WTC11 (cell line): ENCODE results near the gene SLC44A2. TPM values are rescaled to one million over a fixed set of nuclear protein-coding genes. Genes with fewer than 3 reads are reported as not detected.

Experiments used
- ATAC-seq: fragments of 200-7000 bp; cut with Tn5 transposase; 2 replicates; pipeline ENCODE4 v1.10.0; 2021; ENCODE audit warnings: mild to moderate bottlenecking, moderate library complexity
- CTCF ChIA-PET: fragments of 300-600 bp; sonication (Branson Sonifier 250); formaldehyde crosslinking; loops from one replicate; lab custom pipeline; 2021; ENCODE audit warnings: antibody characterized with exemption; lab: Charles Lee
- POLR2A ChIA-PET: fragments of 350-600 bp; sonication (Branson Sonifier 250); formaldehyde crosslinking; loops from one replicate; lab custom pipeline; 2021; ENCODE audit warnings: antibody characterized with exemption; lab: Charles Lee
- DNase-seq: peaks from one replicate; pipeline ENCODE4 v3.0.0; 2021; ENCODE audit warnings: low spot score
- H3K27ac Mint-ChIP-seq: 2 replicates; pipeline ENCODE4 v1.8.0; 2021; ENCODE audit warnings: mixed read lengths
- H3K27me3 Mint-ChIP-seq: 2 replicates; pipeline ENCODE4 v1.8.0; 2021; ENCODE audit warnings: low read depth, mild to moderate bottlenecking, moderate library complexity, mixed read lengths
- H3K36me3 Mint-ChIP-seq: 2 replicates; pipeline ENCODE4 v1.8.0; 2021; ENCODE audit warnings: mixed read lengths
- H3K4me1 Mint-ChIP-seq: 2 replicates; pipeline ENCODE4 v1.8.0; 2022; ENCODE audit warnings: mixed read lengths
- H3K4me3 Mint-ChIP-seq: 2 replicates; pipeline ENCODE4 v1.8.0; 2021; ENCODE audit warnings: mild to moderate bottlenecking, moderate library complexity, mixed read lengths
- H3K9me3 Mint-ChIP-seq: 2 replicates; pipeline ENCODE4 v1.8.0; 2021; ENCODE audit warnings: mixed read lengths
- AFF4 ChIP-seq: sonication (generic); formaldehyde crosslinking; IDR thresholded peaks from 2 replicates; pipeline ENCODE4 v1.8.1; 2023; ENCODE audit warnings: mild to moderate bottlenecking, missing genetic modification reagents, borderline replicate concordance
- ELF4 ChIP-seq: sonication (generic); formaldehyde crosslinking; IDR thresholded peaks from 2 replicates; pipeline ENCODE4 v1.8.1; 2022; ENCODE audit warnings: low read depth, mild to moderate bottlenecking, moderate library complexity, missing genetic modification reagents
- ETV6 ChIP-seq: sonication (generic); formaldehyde crosslinking; IDR thresholded peaks from 2 replicates; pipeline ENCODE4 v1.8.1; 2022; ENCODE audit warnings: mild to moderate bottlenecking, missing genetic modification reagents
- GTF2I ChIP-seq: fragments of 250-450 bp; sonication (Bioruptor Pico); conservative IDR thresholded peaks from 2 replicates; pipeline ENCODE4 v1.4.0; 2021; ENCODE audit warnings: mild to moderate bottlenecking
- IRF2 ChIP-seq: sonication (generic); formaldehyde crosslinking; IDR thresholded peaks from 2 replicates; pipeline ENCODE4 v1.8.0; 2022; ENCODE audit warnings: low read depth, missing genetic modification reagents, borderline replicate concordance
- KAT7 ChIP-seq: sonication (generic); formaldehyde crosslinking; IDR thresholded peaks from 2 replicates; pipeline ENCODE4 v1.8.1; 2023; ENCODE audit warnings: missing genetic modification reagents, mild to moderate bottlenecking, borderline replicate concordance
- NR2C2 ChIP-seq: sonication (generic); formaldehyde crosslinking; IDR thresholded peaks from 2 replicates; pipeline ENCODE4 v1.8.0; 2022; ENCODE audit warnings: mild to moderate bottlenecking, missing genetic modification reagents
- PREB ChIP-seq: sonication (generic); formaldehyde crosslinking; IDR thresholded peaks from 2 replicates; pipeline ENCODE4 v1.8.1; 2022; ENCODE audit warnings: mild to moderate bottlenecking, missing genetic modification reagents, moderate library complexity, borderline replicate concordance
- RELA ChIP-seq: sonication (generic); formaldehyde crosslinking; IDR thresholded peaks from 2 replicates; pipeline ENCODE4 v1.8.1; 2022; ENCODE audit warnings: missing genetic modification reagents, mild to moderate bottlenecking, borderline replicate concordance
- SOX15 ChIP-seq: fragments of 250-450 bp; sonication (Bioruptor Pico); IDR thresholded peaks from 2 replicates; pipeline ENCODE4 v1.9.0; 2021; ENCODE audit warnings: mild to moderate bottlenecking
- TEAD4 ChIP-seq: sonication (generic); formaldehyde crosslinking; IDR thresholded peaks from 2 replicates; pipeline ENCODE4 v1.8.0; 2022; ENCODE audit warnings: mild to moderate bottlenecking, missing genetic modification reagents
- USF2 ChIP-seq: sonication (generic); formaldehyde crosslinking; IDR thresholded peaks from 2 replicates; pipeline ENCODE4 v1.8.1; 2023; ENCODE audit warnings: mild to moderate bottlenecking, missing genetic modification reagents, moderate library complexity
- ZNF416 ChIP-seq: fragments of 250-450 bp; sonication (Bioruptor Pico); IDR thresholded peaks from 2 replicates; pipeline ENCODE4 v1.9.0; 2021; ENCODE audit warnings: mild to moderate bottlenecking, inconsistent platforms
- ZNF423 ChIP-seq: fragments of 250-450 bp; sonication (Bioruptor Pico); IDR thresholded peaks from 2 replicates; pipeline ENCODE4 v2.1.2; 2022; ENCODE audit warnings: mild to moderate bottlenecking, moderate library complexity
- ZNF425 ChIP-seq: fragments of 250-450 bp; sonication (Bioruptor Pico); conservative IDR thresholded peaks from 2 replicates; pipeline ENCODE4 v1.9.0; 2021; ENCODE audit warnings: mild to moderate bottlenecking
- ZNF671 ChIP-seq: fragments of 250-450 bp; sonication (Bioruptor Pico); IDR thresholded peaks from 2 replicates; pipeline ENCODE4 v1.8.0; 2021; ENCODE audit warnings: mild to moderate bottlenecking
- total RNA-seq: library from RNA; stranded (reverse); gene quantifications from 3 replicates; pipeline ENCODE4 v1.2.3, GENCODE V29; 2021
- TF ChIP-seq, protein P1 (sequence below): fragments of 200-600 bp; IDR thresholded peaks from 2 replicates; pipeline ENCODE4 v1.8.0; 2022; ENCODE audit warnings: antibody characterized with exemption
- TF ChIP-seq, protein P2 (sequence below): fragments of 250-450 bp; sonication (Bioruptor Pico); IDR thresholded peaks from 2 replicates; pipeline ENCODE4 v1.9.0; 2021; ENCODE audit warnings: mild to moderate bottlenecking
- TF ChIP-seq, protein P3 (sequence below): sonication (generic); formaldehyde crosslinking; IDR thresholded peaks from 2 replicates; pipeline ENCODE4 v1.8.0; 2022; ENCODE audit warnings: mild to moderate bottlenecking, missing genetic modification reagents

SLC44A2 gene
- total RNA-seq, 1 experiment from 2014 or later, result 109 TPM

DNA sequence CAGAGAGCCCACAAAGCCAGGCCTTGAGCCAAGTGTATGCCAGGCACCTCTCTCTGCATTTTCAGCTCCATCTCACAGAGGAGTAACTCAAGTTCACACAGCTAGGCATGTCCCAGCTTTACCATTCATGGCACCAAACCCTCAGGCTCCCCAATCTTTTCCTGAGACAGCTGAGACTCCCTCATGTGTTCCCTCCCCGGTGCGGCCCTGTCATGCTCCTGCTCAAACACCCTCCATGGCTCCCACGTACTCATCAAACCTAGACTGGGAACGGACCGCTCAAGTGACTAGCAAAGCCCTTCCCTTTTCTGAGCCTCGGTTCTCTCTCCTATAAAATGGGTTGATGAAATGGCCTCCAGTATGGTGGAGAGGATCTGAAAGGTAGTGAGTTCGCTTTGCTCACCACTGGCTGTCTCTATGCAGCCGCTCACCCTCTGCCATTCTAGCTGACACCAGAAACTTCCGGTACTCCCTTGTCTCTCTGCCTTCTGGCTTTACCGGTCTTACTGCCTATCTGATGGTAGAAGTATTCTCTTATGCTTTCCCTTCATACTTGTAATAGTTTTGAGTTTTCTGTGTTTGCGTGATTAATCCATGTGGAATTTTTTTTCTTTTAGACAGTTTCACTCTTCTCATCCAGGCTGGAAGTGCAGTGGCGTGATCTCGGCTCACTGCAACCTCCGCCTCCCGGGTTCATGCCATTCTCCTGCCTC lies 7.8 kb upstream of the SLC44A2 start:
- POLR2A ChIA-PET, result no interaction called here
- Mint-ChIP-seq H3K4me3 (no peak overlapping the region), H3K4me1 (no peaks in the 10 kb centered on the region), H3K9me3 (no peaks in the 10 kb centered on the region), H3K36me3 (peaks cover 6% of the 10 kb centered on the region; the same call in 1 of the 2 replicates), H3K27me3 (no peaks in the 10 kb centered on the region), H3K27ac (peak overlapping the region; percentile 66)
- DNase-seq (no peak), ATAC-seq (no peak)
- CTCF ChIA-PET, result no interaction called here
- TF ChIP-seq TEAD4 (CRISPR knock-in tag) (no peak), KAT7 (CRISPR knock-in tag) (no peak), AFF4 (CRISPR knock-in tag) (no peak), SOX15 (CRISPR knock-in tag) (no peak), GTF2I (CRISPR knock-in tag) (no peak), ZNF671 (no peak)

GRCh38 chr19:10618846-10619245 lies 6.5 kb upstream of the SLC44A2 start:
- Mint-ChIP-seq H3K4me3 (no peak overlapping the region), H3K36me3 (peaks cover 3% of the 10 kb centered on the region; the same call in 1 of the 2 replicates), H3K9me3 (no peaks in the 10 kb centered on the region), H3K27ac (no peak overlapping the region), H3K4me1 (no peaks in the 10 kb centered on the region), H3K27me3 (no peaks in the 10 kb centered on the region)
- ChIA-PET CTCF (interaction anchor here (0.5 to 1.4 kb wide), 3 partner anchors 81 to 656 kb away, joined by 3 to 4 read pairs (median 3); no protein-coding TSS in a partner anchor), POLR2A (interaction anchor here (0.7 kb wide), 1 partner anchor 78 kb away, joined by 4 read pairs; no protein-coding TSS in a partner anchor)
- TF ChIP-seq, protein P1, sequence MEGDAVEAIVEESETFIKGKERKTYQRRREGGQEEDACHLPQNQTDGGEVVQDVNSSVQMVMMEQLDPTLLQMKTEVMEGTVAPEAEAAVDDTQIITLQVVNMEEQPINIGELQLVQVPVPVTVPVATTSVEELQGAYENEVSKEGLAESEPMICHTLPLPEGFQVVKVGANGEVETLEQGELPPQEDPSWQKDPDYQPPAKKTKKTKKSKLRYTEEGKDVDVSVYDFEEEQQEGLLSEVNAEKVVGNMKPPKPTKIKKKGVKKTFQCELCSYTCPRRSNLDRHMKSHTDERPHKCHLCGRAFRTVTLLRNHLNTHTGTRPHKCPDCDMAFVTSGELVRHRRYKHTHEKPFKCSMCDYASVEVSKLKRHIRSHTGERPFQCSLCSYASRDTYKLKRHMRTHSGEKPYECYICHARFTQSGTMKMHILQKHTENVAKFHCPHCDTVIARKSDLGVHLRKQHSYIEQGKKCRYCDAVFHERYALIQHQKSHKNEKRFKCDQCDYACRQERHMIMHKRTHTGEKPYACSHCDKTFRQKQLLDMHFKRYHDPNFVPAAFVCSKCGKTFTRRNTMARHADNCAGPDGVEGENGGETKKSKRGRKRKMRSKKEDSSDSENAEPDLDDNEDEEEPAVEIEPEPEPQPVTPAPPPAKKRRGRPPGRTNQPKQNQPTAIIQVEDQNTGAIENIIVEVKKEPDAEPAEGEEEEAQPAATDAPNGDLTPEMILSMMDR, result no peak
- no peak for TF ChIP-seq GTF2I (CRISPR knock-in tag)
- no peak for TF ChIP-seq ZNF425 (CRISPR knock-in tag)
- TF ChIP-seq ETV6, result no peak
- DNase-seq (no peak), ATAC-seq (no peak)

GRCh38 chr19:10620786-10621185 lies 4.6 kb upstream of the SLC44A2 start:
- Mint-ChIP-seq H3K4me3 (no peak overlapping the region), H3K9me3 (no peaks in the 10 kb centered on the region), H3K36me3 (no peaks in the 10 kb centered on the region), H3K27me3 (no peaks in the 10 kb centered on the region), H3K4me1 (peaks cover 9% of the 10 kb centered on the region), H3K27ac (peak overlapping the region; percentile 44; the same call in 1 of the 2 replicates)
- DNase-seq (no peak), ATAC-seq (no peak)
- ChIA-PET POLR2A (no interaction called here), CTCF (interaction anchor here (0.6 kb wide), 1 partner anchor 24 kb away, joined by 3 read pairs; no protein-coding TSS in a partner anchor)
- no peak for TF ChIP-seq ZNF423 (CRISPR knock-in tag)
- no peak for TF ChIP-seq ZNF416
- TF ChIP-seq, protein P2, sequence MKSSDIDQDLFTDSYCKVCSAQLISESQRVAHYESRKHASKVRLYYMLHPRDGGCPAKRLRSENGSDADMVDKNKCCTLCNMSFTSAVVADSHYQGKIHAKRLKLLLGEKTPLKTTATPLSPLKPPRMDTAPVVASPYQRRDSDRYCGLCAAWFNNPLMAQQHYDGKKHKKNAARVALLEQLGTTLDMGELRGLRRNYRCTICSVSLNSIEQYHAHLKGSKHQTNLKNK (CRISPR knock-in tag), result no peak
- TF ChIP-seq IRF2, result no peak
- no peak for TF ChIP-seq ETV6
- no peak for TF ChIP-seq ELF4 (CRISPR knock-in tag)
- TF ChIP-seq, protein P3, sequence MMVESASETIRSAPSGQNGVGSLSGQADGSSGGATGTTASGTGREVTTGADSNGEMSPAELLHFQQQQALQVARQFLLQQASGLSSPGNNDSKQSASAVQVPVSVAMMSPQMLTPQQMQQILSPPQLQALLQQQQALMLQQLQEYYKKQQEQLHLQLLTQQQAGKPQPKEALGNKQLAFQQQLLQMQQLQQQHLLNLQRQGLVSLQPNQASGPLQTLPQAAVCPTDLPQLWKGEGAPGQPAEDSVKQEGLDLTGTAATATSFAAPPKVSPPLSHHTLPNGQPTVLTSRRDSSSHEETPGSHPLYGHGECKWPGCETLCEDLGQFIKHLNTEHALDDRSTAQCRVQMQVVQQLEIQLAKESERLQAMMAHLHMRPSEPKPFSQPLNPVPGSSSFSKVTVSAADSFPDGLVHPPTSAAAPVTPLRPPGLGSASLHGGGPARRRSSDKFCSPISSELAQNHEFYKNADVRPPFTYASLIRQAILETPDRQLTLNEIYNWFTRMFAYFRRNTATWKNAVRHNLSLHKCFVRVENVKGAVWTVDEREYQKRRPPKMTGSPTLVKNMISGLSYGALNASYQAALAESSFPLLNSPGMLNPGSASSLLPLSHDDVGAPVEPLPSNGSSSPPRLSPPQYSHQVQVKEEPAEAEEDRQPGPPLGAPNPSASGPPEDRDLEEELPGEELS (CRISPR knock-in tag), result no peak
- no peak for TF ChIP-seq USF2 (CRISPR knock-in tag)
- no peak for TF ChIP-seq ZNF671
- no peak for TF ChIP-seq RELA (CRISPR knock-in tag)
- no peak for TF ChIP-seq PREB (CRISPR knock-in tag)
- no peak for TF ChIP-seq NR2C2
